PC-3 (cell line): ENCODE measurements around the gene APOBR. TPM values are rescaled to one million over a fixed set of nuclear protein-coding genes. Genes with fewer than 3 reads are reported as not detected.

ENCODE experiments used
- ATAC-seq: fragments of 200-7000 bp; cut with Tn5 transposase; 2 replicates; pipeline ENCODE4 v1.9.1; 2020; ENCODE audit warnings: mild to moderate bottlenecking, moderate library complexity
- BruUV-seq: library from RNA; stranded (reverse); fragments of 400-500 nt; replicated peaks from 2 replicates; lab custom pipeline; 2021; lab: Mats Ljungman, UMichigan
- CTCF ChIA-PET: fragments of 300-600 bp; sonication (Branson Sonifier 250); formaldehyde crosslinking; loops from one replicate; lab custom pipeline; 2022; ENCODE audit warnings: antibody characterized with exemption; lab: Charles Lee
- POLR2A ChIA-PET: fragments of 300-600 bp; sonication (Branson Sonifier 250); formaldehyde crosslinking; loops from one replicate; lab custom pipeline; 2022; ENCODE audit warnings: antibody characterized with exemption; ENCODE audit not compliant: unreplicated experiment; lab: Charles Lee
- DNase-seq: peaks from one replicate; pipeline ENCODE4 v3.0.0-alpha.2; 2015
- H2AFZ ChIP-seq: fragments of 300-600 bp; sonication (generic); 2 replicates; pipeline ENCODE4 v1.6.0; 2016; ENCODE audit warnings: antibody characterized with exemption, low read length
- H3F3A ChIP-seq: fragments of 300-600 bp; sonication (generic); one replicate; pipeline ENCODE4 v1.6.0; 2017; ENCODE audit warnings: antibody characterized with exemption, low read length, control low read depth, mild to moderate bottlenecking; ENCODE audit not compliant: unreplicated experiment
- H3K27ac ChIP-seq: fragments of 300-600 bp; sonication (generic); 2 replicates; pipeline ENCODE4 v1.5.1; 2016; ENCODE audit warnings: mild to moderate bottlenecking, low read length
- H3K27me3 ChIP-seq: fragments of 300-600 bp; sonication (generic); 2 replicates; pipeline ENCODE4 v1.6.1; 2016; ENCODE audit warnings: low read length, mixed read lengths
- H3K36me3 ChIP-seq: fragments of 300-600 bp; sonication (generic); 2 replicates; pipeline ENCODE4 v1.6.1; 2016; ENCODE audit warnings: low read depth, mixed run types, low read length, mixed read lengths
- H3K4me1 ChIP-seq: fragments of 300-600 bp; sonication (generic); 2 replicates; pipeline ENCODE4 v1.5.1; 2016; ENCODE audit warnings: low read length; ENCODE audit not compliant: insufficient read depth
- H3K4me2 ChIP-seq: fragments of 300-600 bp; sonication (generic); 2 replicates; pipeline ENCODE4 v1.6.0; 2016; ENCODE audit warnings: low read length
- H3K4me3 ChIP-seq: fragments of 300-600 bp; sonication (generic); 2 replicates; pipeline ENCODE4 v1.5.1; 2016; ENCODE audit warnings: mild to moderate bottlenecking, low read length, mixed read lengths
- H3K79me2 ChIP-seq: fragments of 300-600 bp; sonication (generic); 2 replicates; pipeline ENCODE4 v1.6.1; 2017; ENCODE audit warnings: low read length, mixed read lengths
- H3K9ac ChIP-seq: fragments of 300-600 bp; sonication (generic); 2 replicates; pipeline ENCODE4 v1.6.0; 2016; ENCODE audit warnings: mild to moderate bottlenecking, low read length
- H3K9me2 ChIP-seq: fragments of 300-600 bp; sonication (generic); replicated peaks from 2 replicates; pipeline ENCODE4 v1.6.1; 2016; ENCODE audit warnings: mixed run types, low read length, mixed read lengths
- H3K9me3 ChIP-seq: fragments of 300-600 bp; sonication (generic); 2 replicates; pipeline ENCODE4 v1.6.1; 2016; ENCODE audit warnings: low read length, mixed read lengths
- H4K20me1 ChIP-seq: fragments of 300-600 bp; sonication (generic); 2 replicates; pipeline ENCODE4 v1.6.1; 2016; ENCODE audit warnings: low read length, mixed read lengths
- EZH2 ChIP-seq: fragments of 300-600 bp; sonication (generic); IDR thresholded peaks from one replicate; pipeline ENCODE4 v1.6.1; 2017; ENCODE audit warnings: antibody characterized with exemption, mild to moderate bottlenecking, low read length; ENCODE audit not compliant: unreplicated experiment
- EZH2phosphoT487 ChIP-seq: fragments of 300-600 bp; sonication (generic); IDR thresholded peaks from 2 replicates; pipeline ENCODE4 v1.6.1; 2018; ENCODE audit warnings: mild to moderate bottlenecking, antibody characterized with exemption, low read length, borderline replicate concordance
- intact Hi-C: fragments of 100-400 bp; cut with micrococcal nuclease; formaldehyde crosslinking; loops from 2 replicates; pipeline ENCODE4 v1.9.0; 2023
- total RNA-seq: library from RNA; depleted of rRNA; stranded (reverse); fragments of >200 nt; gene quantifications from 2 replicates; pipeline ENCODE4 v1.2.3, GENCODE V29; 2014
- TF ChIP-seq, protein P1 (sequence below): fragments of 300-600 bp; sonication (generic); conservative IDR thresholded peaks from 2 replicates; pipeline ENCODE4 v1.5.1; 2017; ENCODE audit warnings: antibody characterized with exemption, low read depth, mild to moderate bottlenecking, low read length

APOBR gene
- total RNA-seq, 1 experiment from 2014 or later = 0.04 TPM

DNA sequence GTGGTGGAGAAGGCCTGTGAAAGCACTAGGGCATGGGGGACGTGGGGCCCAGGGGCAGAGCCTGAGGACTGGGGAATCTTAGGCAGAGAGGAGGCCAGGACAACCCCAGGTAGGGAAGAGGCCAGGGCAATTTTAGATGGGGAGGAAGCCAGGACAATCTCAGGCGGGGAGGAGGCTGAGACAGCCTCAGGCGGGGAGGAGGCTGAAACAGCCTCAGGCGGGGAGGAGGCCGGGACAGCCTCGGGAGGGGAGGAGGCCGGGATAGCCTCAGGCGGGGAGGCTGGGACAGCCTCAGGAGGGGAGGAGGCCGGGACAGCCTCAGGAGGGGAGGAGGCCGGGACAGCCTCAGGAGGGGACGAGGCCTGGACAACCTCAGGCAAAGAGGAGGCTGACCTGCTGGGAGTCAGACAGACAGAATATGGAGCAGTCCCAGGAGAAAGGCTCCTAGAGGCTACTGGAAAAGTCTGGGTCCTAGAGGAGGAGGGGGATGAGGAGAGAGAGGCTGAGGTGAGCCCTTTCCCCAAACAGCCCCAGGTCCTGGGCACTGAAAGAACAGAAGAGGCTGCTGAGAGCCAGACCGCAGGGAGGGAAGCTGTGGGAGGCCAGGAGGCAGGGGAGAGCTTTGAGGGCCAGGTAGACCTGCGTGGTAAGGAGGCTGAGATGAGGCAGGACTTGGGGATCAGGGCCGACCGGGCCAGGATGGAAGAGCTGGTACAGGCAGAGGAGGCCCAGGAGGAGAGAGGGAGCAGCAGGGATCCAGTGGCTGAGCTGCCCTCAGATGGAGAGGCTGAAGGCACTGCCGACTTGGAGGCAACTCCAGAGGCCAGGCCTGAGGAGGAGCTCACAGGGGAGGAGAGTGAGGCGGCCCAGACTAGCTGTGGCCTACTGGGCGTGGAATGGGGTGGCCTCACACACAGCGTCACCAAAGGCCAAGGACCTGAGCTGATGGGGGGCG, 1.6 kb downstream of the APOBR start:
- no TSS peak for BruUV-seq
- no peak overlapping the region for H3K9ac ChIP-seq
- intact Hi-C loops = no loop called here

DNA sequence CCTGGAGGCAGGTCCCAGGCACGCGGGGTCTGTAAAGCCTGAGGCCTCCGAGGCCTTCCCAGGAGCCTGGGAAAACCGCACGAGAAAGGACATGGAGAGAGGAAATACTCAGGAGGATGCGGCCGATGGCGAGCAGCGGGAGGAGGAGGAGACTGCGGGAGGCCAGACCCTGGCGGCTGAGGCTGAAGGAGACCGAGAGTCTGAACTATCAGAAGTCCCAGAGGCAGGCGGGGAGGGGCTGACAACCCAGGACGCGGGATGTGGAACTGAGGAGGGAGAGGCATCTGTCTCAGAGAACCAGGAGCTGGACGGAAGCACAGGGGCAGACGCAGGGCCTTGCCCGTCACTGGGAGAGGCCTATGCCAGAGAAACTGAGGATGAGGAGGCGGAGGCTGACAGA, 2.4 kb downstream of the APOBR start:
- no peak overlapping the region for H3K27ac ChIP-seq
- H3K9me2 ChIP-seq = no peaks in the 10 kb centered on the region
- H3K27me3 ChIP-seq = no peaks in the 10 kb centered on the region
- BruUV-seq = no TSS peak
- H4K20me1 ChIP-seq = no peaks in the 10 kb centered on the region
- H3K9me3 ChIP-seq = no peaks in the 10 kb centered on the region
- DNase-seq = no peak
- no peak overlapping the region for H2AFZ ChIP-seq
- H3K79me2 ChIP-seq = no peaks in the 10 kb centered on the region
- H3K9ac ChIP-seq = no peak overlapping the region
- H3K4me2 ChIP-seq = no peak overlapping the region
- intact Hi-C loops = no loop called here
- TF ChIP-seq EZH2 (no peak), EZH2phosphoT487 (no peak)
- TF ChIP-seq, protein P1, sequence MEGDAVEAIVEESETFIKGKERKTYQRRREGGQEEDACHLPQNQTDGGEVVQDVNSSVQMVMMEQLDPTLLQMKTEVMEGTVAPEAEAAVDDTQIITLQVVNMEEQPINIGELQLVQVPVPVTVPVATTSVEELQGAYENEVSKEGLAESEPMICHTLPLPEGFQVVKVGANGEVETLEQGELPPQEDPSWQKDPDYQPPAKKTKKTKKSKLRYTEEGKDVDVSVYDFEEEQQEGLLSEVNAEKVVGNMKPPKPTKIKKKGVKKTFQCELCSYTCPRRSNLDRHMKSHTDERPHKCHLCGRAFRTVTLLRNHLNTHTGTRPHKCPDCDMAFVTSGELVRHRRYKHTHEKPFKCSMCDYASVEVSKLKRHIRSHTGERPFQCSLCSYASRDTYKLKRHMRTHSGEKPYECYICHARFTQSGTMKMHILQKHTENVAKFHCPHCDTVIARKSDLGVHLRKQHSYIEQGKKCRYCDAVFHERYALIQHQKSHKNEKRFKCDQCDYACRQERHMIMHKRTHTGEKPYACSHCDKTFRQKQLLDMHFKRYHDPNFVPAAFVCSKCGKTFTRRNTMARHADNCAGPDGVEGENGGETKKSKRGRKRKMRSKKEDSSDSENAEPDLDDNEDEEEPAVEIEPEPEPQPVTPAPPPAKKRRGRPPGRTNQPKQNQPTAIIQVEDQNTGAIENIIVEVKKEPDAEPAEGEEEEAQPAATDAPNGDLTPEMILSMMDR = no peak
- H3K36me3 ChIP-seq = no peaks in the 10 kb centered on the region
- H3K4me1 ChIP-seq = no peaks in the 10 kb centered on the region
- no peaks in the 10 kb centered on the region for H3F3A ChIP-seq
- CTCF ChIA-PET = no interaction called here
- ATAC-seq = no peak
- POLR2A ChIA-PET = no interaction called here
- H3K4me3 ChIP-seq = no peak overlapping the region

More for the DNA sequence above, 1.6 kb downstream of the APOBR start:
- Histone ChIP-seq H3K9me3 (no peaks in the 10 kb centered on the region), H3K9me2 (no peaks in the 10 kb centered on the region), H2AFZ (no peak overlapping the region), H3K27me3 (no peaks in the 10 kb centered on the region), H4K20me1 (no peaks in the 10 kb centered on the region), H3K4me1 (no peaks in the 10 kb centered on the region), H3K27ac (no peak overlapping the region), H3K4me3 (no peak overlapping the region), H3K36me3 (no peaks in the 10 kb centered on the region), H3K4me2 (no peak overlapping the region), H3F3A (no peaks in the 10 kb centered on the region), H3K79me2 (0 out of 2 replicates have a peak, but pooled peaks cover 4% of the 10 kb centered on the region)
- CTCF ChIA-PET = no interaction called here
- DNase-seq (no peak), ATAC-seq (no peak)
- TF ChIP-seq, protein P1 = no peak
- TF ChIP-seq EZH2 (no peak), EZH2phosphoT487 (no peak)
- POLR2A ChIA-PET = no interaction called here

DNA sequence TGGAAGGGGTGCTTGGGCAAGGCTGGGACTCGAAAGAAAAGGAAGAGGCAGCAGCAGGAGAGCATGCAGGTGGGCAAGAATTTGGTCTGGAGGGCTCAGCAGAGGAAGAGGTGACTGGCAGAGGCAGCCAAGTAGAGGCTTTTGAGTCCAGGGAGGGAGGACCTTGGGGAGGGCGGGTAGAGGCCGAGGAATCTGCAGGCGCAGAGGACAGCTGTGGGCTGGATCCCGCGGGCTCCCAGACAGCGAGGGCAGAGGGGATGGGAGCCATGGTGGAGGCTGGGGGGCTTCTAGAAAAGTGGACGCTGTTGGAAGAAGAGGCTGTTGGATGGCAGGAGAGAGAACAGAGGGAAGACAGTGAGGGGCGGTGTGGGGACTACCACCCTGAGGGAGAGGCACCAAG, 2.9 kb downstream of the APOBR start:
- Histone ChIP-seq H3K4me1 (no peaks in the 10 kb centered on the region), H3K27ac (no peak overlapping the region), H2AFZ (no peak overlapping the region), H3K36me3 (no peaks in the 10 kb centered on the region), H3K27me3 (no peaks in the 10 kb centered on the region), H3F3A (no peaks in the 10 kb centered on the region), H4K20me1 (no peaks in the 10 kb centered on the region), H3K79me2 (no peaks in the 10 kb centered on the region), H3K9ac (no peak overlapping the region), H3K4me2 (no peak overlapping the region), H3K9me2 (no peaks in the 10 kb centered on the region), H3K4me3 (no peak overlapping the region), H3K9me3 (no peaks in the 10 kb centered on the region)
- TF ChIP-seq, protein P1 = no peak
- TF ChIP-seq EZH2phosphoT487 (no peak), EZH2 (no peak)
- CTCF ChIA-PET = no interaction called here
- BruUV-seq = no TSS peak
- POLR2A ChIA-PET = no interaction called here
- DNase-seq (no peak), ATAC-seq (no peak)
- intact Hi-C loops = no loop called here
